DOHH2 (cell line): ENCODE data around the gene UCN3.

Experiments
- H3F3A ChIP-seq: fragments of 200-600 bp; sonication (generic), shearing (Covaris generic); 2 replicates; pipeline ENCODE4 v1.6.0; 2016; ENCODE audit warnings: antibody characterized with exemption, mild to moderate bottlenecking; ENCODE audit not compliant: control insufficient read depth, insufficient read depth
- H3K27ac ChIP-seq: fragments of 200-600 bp; sonication (generic); 2 replicates; pipeline ENCODE4 v1.5.1; 2014; ENCODE audit warnings: low read depth, mild to moderate bottlenecking, low read length, moderate library complexity
- H3K27me3 ChIP-seq: fragments of 200-600 bp; sonication (generic); 2 replicates; pipeline ENCODE4 v1.6.1; 2014; ENCODE audit warnings: mild to moderate bottlenecking, low read length, mixed read lengths; ENCODE audit not compliant: control insufficient read depth
- H3K36me3 ChIP-seq: fragments of 200-600 bp; sonication (generic); 2 replicates; pipeline ENCODE4 v1.6.1; 2014; ENCODE audit warnings: mild to moderate bottlenecking, low read length, moderate library complexity, mixed read lengths; ENCODE audit not compliant: control insufficient read depth
- H3K4me1 ChIP-seq: fragments of 200-600 bp; sonication (generic); 2 replicates; pipeline ENCODE4 v1.6.1; 2014; ENCODE audit warnings: mild to moderate bottlenecking, low read length, mixed read lengths; ENCODE audit not compliant: control insufficient read depth
- H3K4me2 ChIP-seq: fragments of 200-600 bp; sonication (generic); 2 replicates; pipeline ENCODE4 v1.6.0; 2014; ENCODE audit warnings: mild to moderate bottlenecking, low read length, moderate library complexity
- H3K4me3 ChIP-seq: fragments of 200-600 bp; sonication (generic); 2 replicates; pipeline ENCODE4 v1.5.1; 2014; ENCODE audit warnings: mild to moderate bottlenecking, low read length, mixed read lengths
- H3K79me2 ChIP-seq: fragments of 200-600 bp; sonication (generic); 2 replicates; pipeline ENCODE4 v1.6.1; 2014; ENCODE audit warnings: mild to moderate bottlenecking, low read length, mixed read lengths; ENCODE audit not compliant: control insufficient read depth
- H3K9me2 ChIP-seq: fragments of 200-600 bp; sonication (generic); replicated peaks from 2 replicates; pipeline ENCODE4 v1.6.1; 2014; ENCODE audit warnings: mild to moderate bottlenecking, low read length, mixed read lengths; ENCODE audit not compliant: control insufficient read depth
- H3K9me3 ChIP-seq: fragments of 200-600 bp; sonication (generic); 2 replicates; pipeline ENCODE4 v1.6.1; 2014; ENCODE audit warnings: antibody characterized with exemption, low read length, mixed read lengths; ENCODE audit not compliant: control insufficient read depth, insufficient read depth
- H4K20me1 ChIP-seq: fragments of 200-600 bp; sonication (generic); 2 replicates; pipeline ENCODE4 v1.6.0; 2014; ENCODE audit warnings: low read depth, mild to moderate bottlenecking, antibody characterized with exemption, low read length, moderate library complexity; ENCODE audit not compliant: control insufficient read depth, insufficient read depth
- CTCF ChIP-seq: fragments of 200-600 bp; sonication (generic); IDR thresholded peaks from one replicate; pipeline ENCODE4 v1.5.1; 2014; ENCODE audit warnings: antibody characterized with exemption, mild to moderate bottlenecking, low read depth, low read length; ENCODE audit not compliant: poor library complexity, severe bottlenecking
- EZH2phosphoT487 ChIP-seq: fragments of 200-600 bp; sonication (generic); IDR thresholded peaks from 2 replicates; pipeline ENCODE4 v1.6.1; 2017; ENCODE audit warnings: borderline replicate concordance, mild to moderate bottlenecking, antibody characterized with exemption, low read length, moderate library complexity, mixed read lengths

Gene UCN3

GRCh38 chr10:5321273-5321672 is 43.5 kb upstream of the UCN3 start:
- Histone ChIP-seq H3K27me3 (no peaks in the 10 kb centered on the region), H4K20me1 (no peaks in the 10 kb centered on the region), H3K4me2 (no peak overlapping the region), H3K36me3 (no peaks in the 10 kb centered on the region), H3K9me2 (no peaks in the 10 kb centered on the region), H3K27ac (no peak overlapping the region), H3K4me1 (peaks cover 7% of the 10 kb centered on the region), H3K79me2 (no peaks in the 10 kb centered on the region), H3F3A (no peaks in the 10 kb centered on the region), H3K9me3 (no peaks in the 10 kb centered on the region), H3K4me3 (no peak overlapping the region)
- TF ChIP-seq EZH2phosphoT487 (no peak), CTCF (no peak)

- Histone ChIP-seq H3K9me3 (no peaks in the 10 kb centered on the region), H3K36me3 (no peaks in the 10 kb centered on the region), H4K20me1 (no peaks in the 10 kb centered on the region), H3K79me2 (no peaks in the 10 kb centered on the region), H3K4me2 (no peak overlapping the region), H3F3A (no peaks in the 10 kb centered on the region), H3K27ac (no peak overlapping the region), H3K9me2 (no peaks in the 10 kb centered on the region), H3K4me1 (no peaks in the 10 kb centered on the region), H3K27me3 (no peaks in the 10 kb centered on the region), H3K4me3 (no peak overlapping the region)
- TF ChIP-seq CTCF, result no peak
- TF ChIP-seq EZH2phosphoT487, result no peak
These were observed 41.3 kb upstream of the UCN3 start for GRCh38 chr10:5323446-5323845.

GRCh38 chr10:5325076-5325475 is 39.7 kb upstream of the UCN3 start:
- TF ChIP-seq CTCF, result no peak
- TF ChIP-seq EZH2phosphoT487, result no peak
- H3K9me3 ChIP-seq, result no peaks in the 10 kb centered on the region
- peaks cover 6% of the 10 kb centered on the region for H3K27me3 ChIP-seq
- no peaks in the 10 kb centered on the region for H3F3A ChIP-seq
- H3K4me1 ChIP-seq, result no peaks in the 10 kb centered on the region
- no peak overlapping the region for H3K4me2 ChIP-seq
- no peaks in the 10 kb centered on the region for H3K79me2 ChIP-seq
- no peaks in the 10 kb centered on the region for H3K36me3 ChIP-seq
- H3K4me3 ChIP-seq, result no peak overlapping the region
- no peaks in the 10 kb centered on the region for H3K9me2 ChIP-seq
- no peak overlapping the region for H3K27ac ChIP-seq
- no peaks in the 10 kb centered on the region for H4K20me1 ChIP-seq
